HEK293 (cell line): ENCODE results near the gene IP6K3.

Experiments
- CTCF ChIP-seq: fragments of 450-650 bp; formaldehyde crosslinking; IDR thresholded peaks from 2 replicates; pipeline ENCODE4 v1.5.1; 2016; ENCODE audit warnings: missing biosample characterization, missing genetic modification characterization
- ZNF138 ChIP-seq: fragments of 450-650 bp; formaldehyde crosslinking; IDR thresholded peaks from 2 replicates; pipeline ENCODE4 v1.5.1; 2016; ENCODE audit warnings: missing biosample characterization, missing genetic modification characterization, borderline replicate concordance
- ZNF140 ChIP-seq: fragments of 450-650 bp; formaldehyde crosslinking; IDR thresholded peaks from 2 replicates; pipeline ENCODE4 v1.5.1; 2016; ENCODE audit warnings: missing biosample characterization, missing genetic modification characterization
- ZSCAN30 ChIP-seq: fragments of 450-650 bp; IDR thresholded peaks from 2 replicates; pipeline ENCODE4 v1.5.1; 2018; ENCODE audit warnings: missing biosample characterization, mild to moderate bottlenecking, missing genetic modification characterization, moderate library complexity

- no peak for TF ChIP-seq CTCF (tag by site-specific recombination)
- no peak for TF ChIP-seq ZSCAN30 (tag by site-specific recombination)
- TF ChIP-seq ZNF140, result no peak
- no peak for TF ChIP-seq ZNF138 (tag by site-specific recombination)
These were observed 64.4 kb downstream of the IP6K3 start for GRCh38 chr6:33682341-33682740.
